HepG2 (cell line): ENCODE results near the gene TJAP1. TPM values are rescaled to one million over a fixed set of nuclear protein-coding genes. Genes with fewer than 3 reads are reported as not detected.

Experiments used
- BCL6 ChIP-seq: IDR thresholded peaks from 2 replicates; pipeline ENCODE4 v1.6.1; 2016; ENCODE audit warnings: missing genetic modification reagents, missing compliant biosample characterization
- CREM ChIP-seq, 2 experiments: sonication (generic) in 1 of 2; formaldehyde crosslinking in 1 of 2; IDR thresholded peaks; 2 replicates each; pipeline versions ENCODE4 v1.4.0 to v1.6.1; 2016 to 2020; ENCODE audit warnings: antibody characterized with exemption in 1 of 2, mild to moderate bottlenecking in 1 of 2, missing genetic modification reagents in 1 of 2
- FOSL2 ChIP-seq: sonication (generic); formaldehyde crosslinking; IDR thresholded peaks from 2 replicates; pipeline ENCODE4 v1.4.0; 2020; ENCODE audit warnings: missing genetic modification reagents
- IRF2 ChIP-seq: IDR thresholded peaks from 2 replicates; pipeline ENCODE4 v1.6.1; 2018; ENCODE audit warnings: missing genetic modification reagents, missing compliant biosample characterization
- ISL2 ChIP-seq: sonication (generic); formaldehyde crosslinking; IDR thresholded peaks from 2 replicates; pipeline ENCODE4 v1.5.0; 2020; ENCODE audit warnings: missing genetic modification reagents
- MAZ ChIP-seq, 2 experiments: sonication (generic) in 1 of 2; formaldehyde crosslinking in 1 of 2; IDR thresholded peaks; 2 replicates each; pipeline versions ENCODE4 v1.5.0 to v1.6.1; 2012 to 2020; ENCODE audit warnings: low read depth in 2 of 2, mild to moderate bottlenecking in 2 of 2, borderline replicate concordance in 1 of 2, improper control_type of control experiment in 1 of 2, low read length in 1 of 2, missing genetic modification reagents in 1 of 2, moderate library complexity in 1 of 2
- NCOA2 ChIP-seq: sonication (generic); formaldehyde crosslinking; IDR thresholded peaks from 2 replicates; pipeline ENCODE4 v1.8.0; 2022; ENCODE audit warnings: inconsistent platforms
- NFE2L2 ChIP-seq: fragments of 150-350 bp; IDR thresholded peaks from 2 replicates; pipeline ENCODE4 v1.6.1; 2014; ENCODE audit warnings: low read length
- NR2F6 ChIP-seq, 2 experiments: IDR thresholded peaks; 2 replicates each; pipeline ENCODE4 v1.6.1; 2016; ENCODE audit warnings: antibody characterized with exemption in 1 of 2, mild to moderate bottlenecking in 1 of 2
- PPARG ChIP-seq: conservative IDR thresholded peaks from 2 replicates; pipeline ENCODE4 v1.6.1; 2016; ENCODE audit warnings: missing biosample characterization, missing genetic modification reagents
- RARA ChIP-seq: IDR thresholded peaks from 2 replicates; pipeline ENCODE4 v1.6.1; 2016; ENCODE audit warnings: missing genetic modification reagents, missing compliant biosample characterization
- RORA ChIP-seq: sonication (generic); formaldehyde crosslinking; IDR thresholded peaks from 2 replicates; pipeline ENCODE4 v1.5.0; 2020; ENCODE audit warnings: mild to moderate bottlenecking, missing genetic modification reagents, moderate library complexity
- U2AF1 ChIP-seq: fragments of 200-400 bp; formaldehyde crosslinking; optimal IDR thresholded peaks from 2 replicates; pipeline ENCODE3; 2017; ENCODE audit warnings: mild to moderate bottlenecking, low read depth, low read length
- ZFP36L1 ChIP-seq: sonication (generic); formaldehyde crosslinking; IDR thresholded peaks from 2 replicates; pipeline ENCODE4 v1.8.0; 2022; ENCODE audit warnings: mild to moderate bottlenecking, missing genetic modification reagents, moderate library complexity
- ZNF878 ChIP-seq: sonication (generic); formaldehyde crosslinking; IDR thresholded peaks from 2 replicates; pipeline ENCODE4 v1.8.1; 2023; ENCODE audit warnings: mild to moderate bottlenecking, missing genetic modification reagents, moderate library complexity
- polyA plus RNA-seq, 8 experiments: library from polyadenylated mRNA; depleted of rRNA in 3 of 8; stranded (reverse) in 7 of 8; unstranded in 1 of 8; fragments of >200 nt; fragmentation: Illumina TruSeq in 4 of 8; extraction: Trizol in 4 of 8; gene quantifications; 2 replicates each; pipeline versions ENCODE4 v1.2.1 to v1.2.3, GENCODE V29; 2011 to 2016; ENCODE audit warnings: low read depth in 4 of 8, missing spikeins in 1 of 8, mixed read lengths in 1 of 8; ENCODE audit not compliant: insufficient read depth in 1 of 8
- total RNA-seq, 5 experiments: library from RNA; depleted of rRNA; stranded (reverse); fragments of >200 nt; fragmentation: Illumina TruSeq; extraction: Trizol; gene quantifications; 2 replicates each; pipeline ENCODE4 v1.2.3, GENCODE V29; 2016; ENCODE audit warnings: low read depth in 1 of 5
- TF ChIP-seq, protein P1 (sequence below): sonication (generic); formaldehyde crosslinking; IDR thresholded peaks from 2 replicates; pipeline ENCODE4 v1.8.1; 2023; ENCODE audit warnings: mild to moderate bottlenecking, missing genetic modification reagents
- TF ChIP-seq, protein P2 (sequence below): IDR thresholded peaks from 2 replicates; pipeline ENCODE4 v1.6.1; 2016; ENCODE audit warnings: missing genetic modification reagents, missing compliant biosample characterization
- TF ChIP-seq, protein P3 (sequence below): sonication (generic); formaldehyde crosslinking; IDR thresholded peaks from 2 replicates; pipeline ENCODE4 v1.4.0; 2020; ENCODE audit warnings: missing genetic modification reagents
- TF ChIP-seq, protein P4 (sequence below): sonication (generic); IDR thresholded peaks from 2 replicates; pipeline ENCODE4 v1.6.1; 2016; ENCODE audit warnings: low read depth, borderline replicate concordance
- TF ChIP-seq, protein P5 (sequence below): sonication (generic); formaldehyde crosslinking; IDR thresholded peaks from 2 replicates; pipeline ENCODE4 v1.5.1; 2020; ENCODE audit warnings: mild to moderate bottlenecking, missing genetic modification reagents, moderate library complexity

TJAP1 gene
- total and polyA plus RNA-seq, 2 of the 13 experiments (the other 11 are each of a cell fraction or from before 2014, with no cell fraction given), result 15.7 to 41.6 TPM

DNA sequence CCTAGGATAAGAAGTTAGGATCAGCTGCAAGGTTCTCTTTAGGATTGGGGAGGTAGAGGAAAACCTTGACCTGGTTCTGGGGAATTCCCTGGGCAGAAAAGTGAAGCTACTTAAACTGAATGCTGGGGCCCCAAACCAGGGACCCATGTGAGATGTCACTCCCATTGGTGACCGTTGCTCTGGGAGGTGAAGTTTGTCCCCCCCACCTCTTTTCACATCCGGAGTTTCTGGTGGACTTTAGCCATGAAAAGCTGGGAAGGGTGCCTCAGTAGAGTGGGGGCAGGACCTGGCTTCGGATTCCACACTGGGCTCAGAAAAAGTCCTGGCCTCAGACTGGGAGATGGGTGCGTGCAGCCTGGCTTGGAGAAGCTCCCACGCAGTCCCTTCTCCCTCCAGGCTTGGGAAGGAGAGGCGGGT, 13.2 kb downstream of the TJAP1 start (continued):
- TF ChIP-seq NR2F6 (IDR thresholded peaks at IDR 0.05) (peak; percentile 77), NR2F6 (CRISPR knock-in tag; IDR thresholded peaks at IDR 0.05) (peak; percentile 87), ISL2 (CRISPR knock-in tag) (peak; percentile 89), RARA (CRISPR knock-in tag) (peak; percentile 90), FOSL2 (CRISPR knock-in tag) (0 out of 2 replicates have a peak, but pooled peaks have one; percentile 14), RORA (CRISPR knock-in tag) (no peak), ZNF878 (CRISPR knock-in tag) (peak; percentile 81; the same call in 1 of the 2 replicates), IRF2 (CRISPR knock-in tag) (no peak), NFE2L2 (no peak), CREM (IDR thresholded peaks at IDR 0.05) (peak; percentile 83), CREM (CRISPR knock-in tag; IDR thresholded peaks at IDR 0.05) (no peak), U2AF1 (peak; percentile 77), ZFP36L1 (CRISPR knock-in tag) (0 out of 2 replicates have a peak, but pooled peaks have one; percentile 32), BCL6 (CRISPR knock-in tag) (peak; percentile 69), NCOA2 (peak; percentile 77), MAZ (IDR thresholded peaks at IDR 0.05; ENCODE audit: borderline replicate concordance, low read depth, low read length) (peak; percentile 78; the same call in 1 of the 2 replicates), MAZ (CRISPR knock-in tag; IDR thresholded peaks at IDR 0.05; ENCODE audit: low read depth) (no peak), PPARG (CRISPR knock-in tag) (peak; percentile 78)
- TF ChIP-seq, protein P1, sequence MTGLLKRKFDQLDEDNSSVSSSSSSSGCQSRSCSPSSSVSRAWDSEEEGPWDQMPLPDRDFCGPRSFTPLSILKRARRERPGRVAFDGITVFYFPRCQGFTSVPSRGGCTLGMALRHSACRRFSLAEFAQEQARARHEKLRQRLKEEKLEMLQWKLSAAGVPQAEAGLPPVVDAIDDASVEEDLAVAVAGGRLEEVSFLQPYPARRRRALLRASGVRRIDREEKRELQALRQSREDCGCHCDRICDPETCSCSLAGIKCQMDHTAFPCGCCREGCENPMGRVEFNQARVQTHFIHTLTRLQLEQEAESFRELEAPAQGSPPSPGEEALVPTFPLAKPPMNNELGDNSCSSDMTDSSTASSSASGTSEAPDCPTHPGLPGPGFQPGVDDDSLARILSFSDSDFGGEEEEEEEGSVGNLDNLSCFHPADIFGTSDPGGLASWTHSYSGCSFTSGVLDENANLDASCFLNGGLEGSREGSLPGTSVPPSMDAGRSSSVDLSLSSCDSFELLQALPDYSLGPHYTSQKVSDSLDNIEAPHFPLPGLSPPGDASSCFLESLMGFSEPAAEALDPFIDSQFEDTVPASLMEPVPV (CRISPR knock-in tag), result no peak
- TF ChIP-seq, protein P2, sequence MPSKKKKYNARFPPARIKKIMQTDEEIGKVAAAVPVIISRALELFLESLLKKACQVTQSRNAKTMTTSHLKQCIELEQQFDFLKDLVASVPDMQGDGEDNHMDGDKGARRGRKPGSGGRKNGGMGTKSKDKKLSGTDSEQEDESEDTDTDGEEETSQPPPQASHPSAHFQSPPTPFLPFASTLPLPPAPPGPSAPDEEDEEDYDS (CRISPR knock-in tag), result peak; percentile 63
- TF ChIP-seq, protein P3, sequence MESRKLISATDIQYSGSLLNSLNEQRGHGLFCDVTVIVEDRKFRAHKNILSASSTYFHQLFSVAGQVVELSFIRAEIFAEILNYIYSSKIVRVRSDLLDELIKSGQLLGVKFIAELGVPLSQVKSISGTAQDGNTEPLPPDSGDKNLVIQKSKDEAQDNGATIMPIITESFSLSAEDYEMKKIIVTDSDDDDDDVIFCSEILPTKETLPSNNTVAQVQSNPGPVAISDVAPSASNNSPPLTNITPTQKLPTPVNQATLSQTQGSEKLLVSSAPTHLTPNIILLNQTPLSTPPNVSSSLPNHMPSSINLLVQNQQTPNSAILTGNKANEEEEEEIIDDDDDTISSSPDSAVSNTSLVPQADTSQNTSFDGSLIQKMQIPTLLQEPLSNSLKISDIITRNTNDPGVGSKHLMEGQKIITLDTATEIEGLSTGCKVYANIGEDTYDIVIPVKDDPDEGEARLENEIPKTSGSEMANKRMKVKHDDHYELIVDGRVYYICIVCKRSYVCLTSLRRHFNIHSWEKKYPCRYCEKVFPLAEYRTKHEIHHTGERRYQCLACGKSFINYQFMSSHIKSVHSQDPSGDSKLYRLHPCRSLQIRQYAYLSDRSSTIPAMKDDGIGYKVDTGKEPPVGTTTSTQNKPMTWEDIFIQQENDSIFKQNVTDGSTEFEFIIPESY (CRISPR knock-in tag), result no peak
- TF ChIP-seq, protein P4, sequence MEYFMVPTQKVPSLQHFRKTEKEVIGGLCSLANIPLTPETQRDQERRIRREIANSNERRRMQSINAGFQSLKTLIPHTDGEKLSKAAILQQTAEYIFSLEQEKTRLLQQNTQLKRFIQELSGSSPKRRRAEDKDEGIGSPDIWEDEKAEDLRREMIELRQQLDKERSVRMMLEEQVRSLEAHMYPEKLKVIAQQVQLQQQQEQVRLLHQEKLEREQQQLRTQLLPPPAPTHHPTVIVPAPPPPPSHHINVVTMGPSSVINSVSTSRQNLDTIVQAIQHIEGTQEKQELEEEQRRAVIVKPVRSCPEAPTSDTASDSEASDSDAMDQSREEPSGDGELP, result peak; percentile 71; the same call in 1 of the 2 replicates
- TF ChIP-seq, protein P5, sequence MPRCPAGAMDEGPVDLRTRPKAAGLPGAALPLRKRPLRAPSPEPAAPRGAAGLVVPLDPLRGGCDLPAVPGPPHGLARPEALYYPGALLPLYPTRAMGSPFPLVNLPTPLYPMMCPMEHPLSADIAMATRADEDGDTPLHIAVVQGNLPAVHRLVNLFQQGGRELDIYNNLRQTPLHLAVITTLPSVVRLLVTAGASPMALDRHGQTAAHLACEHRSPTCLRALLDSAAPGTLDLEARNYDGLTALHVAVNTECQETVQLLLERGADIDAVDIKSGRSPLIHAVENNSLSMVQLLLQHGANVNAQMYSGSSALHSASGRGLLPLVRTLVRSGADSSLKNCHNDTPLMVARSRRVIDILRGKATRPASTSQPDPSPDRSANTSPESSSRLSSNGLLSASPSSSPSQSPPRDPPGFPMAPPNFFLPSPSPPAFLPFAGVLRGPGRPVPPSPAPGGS (CRISPR knock-in tag), result peak; percentile 96; the same call in 1 of the 2 replicates
